ENCODE data around the gene PTPRO.

Gene PTPRO

DNA sequence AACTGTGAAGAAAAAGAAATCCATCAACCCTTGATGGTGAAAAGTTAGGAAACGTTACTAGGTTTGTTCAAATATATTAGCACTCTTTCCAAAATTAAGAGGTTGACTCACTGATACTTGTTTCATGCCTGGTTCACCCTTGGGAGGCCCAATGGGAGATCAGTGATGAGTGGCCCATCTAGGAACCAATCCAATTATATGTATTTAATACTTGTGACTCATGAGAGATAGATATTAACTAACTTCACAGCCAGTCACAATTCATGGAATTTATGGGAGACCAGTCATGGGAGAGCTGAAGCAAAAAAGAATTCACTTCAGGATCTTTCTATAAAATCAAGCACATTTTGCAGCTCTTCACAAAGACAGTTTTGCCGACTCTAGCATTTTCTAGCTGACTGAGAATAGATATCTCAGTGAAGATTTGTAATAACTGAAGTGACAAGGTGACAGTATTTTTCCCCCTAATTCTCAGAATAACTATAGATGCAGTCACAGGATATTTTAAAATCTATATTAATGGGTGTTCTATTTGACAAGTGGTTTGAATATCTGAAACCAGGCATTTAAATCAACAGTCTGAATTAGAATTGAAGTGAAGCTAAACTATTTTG lies 236.7 kb downstream of the PTPRO start:
- DNase-seq (ENCODE audit: low read depth in 2 of 2) = no peak

GRCh38 chr12:15561396-15561795 lies 239.1 kb downstream of the PTPRO start:
- DNase-seq (ENCODE audit: low read depth in 2 of 2) = no peak

GRCh38 chr12:15562263-15562662 lies 240.0 kb downstream of the PTPRO start:
- DNase-seq (ENCODE audit: low read depth in 2 of 2) = no peak

- no peak for DNase-seq (ENCODE audit: low read depth in 2 of 2)
Observed at GRCh38 chr12:15563663-15564062, 241.4 kb downstream of the PTPRO start.

GRCh38 chr12:15574353-15574752 lies 252.0 kb downstream of the PTPRO start:
- no peak for DNase-seq (ENCODE audit: low read depth in 2 of 2)

DNA sequence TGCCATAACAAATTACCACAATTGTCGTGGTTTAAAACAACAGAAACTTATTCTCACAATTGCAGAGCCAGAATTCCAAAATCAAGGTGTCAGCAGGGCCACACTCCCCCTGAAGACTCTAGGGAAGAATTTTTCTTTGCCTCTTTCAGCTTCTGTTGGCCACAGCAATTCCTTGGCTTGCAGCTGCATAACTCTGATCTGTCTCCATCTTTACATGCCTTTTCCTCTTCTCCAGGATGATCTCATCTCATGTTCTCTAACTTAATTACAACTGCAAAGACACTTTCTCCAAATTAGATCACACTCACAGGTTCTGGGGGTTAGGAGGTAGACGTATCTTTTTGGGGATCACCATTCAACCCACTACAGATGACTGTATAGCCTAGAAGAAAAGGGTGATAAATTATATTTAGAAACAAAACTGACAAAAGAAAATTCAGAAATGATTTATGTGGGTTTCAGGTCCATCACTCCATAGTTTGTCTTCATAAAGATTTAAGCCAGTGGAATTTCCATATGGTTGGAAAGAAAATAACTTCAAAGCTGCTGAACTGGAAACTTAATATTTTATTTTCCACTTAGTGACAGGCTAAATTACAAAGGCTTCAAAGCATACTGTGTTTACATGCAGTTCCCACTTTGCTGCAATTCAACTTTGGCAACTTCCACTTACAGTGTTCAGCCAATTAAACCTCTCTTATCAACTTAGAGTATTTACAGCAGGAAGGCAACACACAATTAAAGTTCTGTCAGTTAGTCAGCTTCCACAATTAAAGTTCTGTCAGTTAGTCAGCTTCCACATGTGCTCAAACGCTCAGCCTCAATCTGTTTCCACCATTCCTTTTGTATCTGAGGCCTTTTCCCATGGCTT lies 253.6 kb downstream of the PTPRO start:
- DNase-seq (ENCODE audit: low read depth in 2 of 2) = no peak

- no peak for DNase-seq (ENCODE audit: low read depth in 2 of 2)
Observed at GRCh38 chr12:15580431-15580830, 258.1 kb downstream of the PTPRO start.

DNA sequence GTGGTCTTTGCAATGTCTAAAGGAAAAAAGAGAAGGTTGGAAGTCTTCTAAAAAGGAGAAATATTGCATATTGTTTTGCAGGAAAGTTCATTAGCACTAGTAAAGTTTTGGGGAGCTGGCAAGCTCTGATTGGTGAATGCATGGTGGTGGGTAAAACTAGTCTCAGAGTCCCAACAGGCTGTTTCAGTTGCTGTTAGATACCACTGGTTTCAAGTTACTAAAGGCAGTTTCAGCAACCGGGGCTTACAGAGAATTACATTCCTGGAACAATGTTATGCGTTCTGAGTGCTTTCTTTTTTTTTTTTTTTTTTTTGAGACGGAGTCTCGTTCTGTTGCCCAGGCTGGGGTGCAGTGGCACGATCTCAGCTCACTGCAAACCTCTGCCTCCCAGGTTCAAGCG lies 258.7 kb downstream of the PTPRO start:
- no peak for DNase-seq (ENCODE audit: low read depth in 2 of 2)

DNA sequence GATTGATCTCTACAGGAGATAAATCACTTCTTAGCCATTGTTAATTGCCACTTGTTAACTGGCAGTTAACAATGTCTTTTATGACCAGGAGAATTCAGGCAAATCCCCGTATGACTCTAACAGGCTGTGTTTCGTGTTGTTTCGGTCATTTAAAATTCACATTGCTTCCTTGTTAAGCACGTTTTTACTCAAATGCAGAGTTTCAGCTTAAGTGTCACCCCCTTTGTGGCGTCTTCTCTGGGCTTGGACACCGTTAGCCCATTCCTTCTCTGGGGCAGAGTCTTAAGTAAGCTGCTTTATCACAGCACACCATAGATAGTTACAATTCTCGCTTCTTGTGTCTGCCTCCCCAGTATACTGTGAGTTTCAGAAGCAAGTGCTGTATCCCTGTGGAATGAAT lies 261.5 kb downstream of the PTPRO start:
- DNase-seq (ENCODE audit: low read depth in 2 of 2) = no peak

- no peak for DNase-seq (ENCODE audit: low read depth in 2 of 2)
Observed at GRCh38 chr12:15584366-15585041, 262.2 kb downstream of the PTPRO start.

- DNase-seq (ENCODE audit: low read depth in 2 of 2) = no peak
Observed at GRCh38 chr12:15589328-15590032, 267.2 kb downstream of the PTPRO start.

GRCh38 chr12:15590180-15590826 lies 268.0 kb downstream of the PTPRO start:
- peak in 1 of 2 donors; percentile 13 for DNase-seq (ENCODE audit: low read depth in 2 of 2)

- no peak for DNase-seq (ENCODE audit: low read depth in 2 of 2)
Observed at GRCh38 chr12:15591811-15592210, 269.5 kb downstream of the PTPRO start.

GRCh38 chr12:15592934-15593333 lies 270.6 kb downstream of the PTPRO start:
- DNase-seq (ENCODE audit: low read depth in 2 of 2) = no peak

DNA sequence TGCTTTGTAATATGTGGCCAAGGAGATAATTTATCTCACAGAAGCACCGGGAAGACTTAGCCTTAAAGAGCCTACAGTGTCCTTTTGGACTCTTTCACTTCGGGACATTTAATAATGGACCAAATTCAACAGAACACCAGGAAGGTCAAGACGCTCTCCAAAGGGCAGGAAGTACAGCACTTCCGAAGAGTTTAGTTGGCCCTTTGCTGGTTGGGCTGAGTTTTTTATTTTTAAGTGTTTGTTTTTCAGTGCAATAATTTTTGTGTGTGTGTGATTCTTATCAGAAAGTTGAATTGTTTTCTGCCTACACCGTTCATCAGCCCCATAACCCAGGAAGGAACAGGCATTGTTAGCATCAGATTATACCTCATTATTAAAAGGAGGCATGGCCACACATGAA lies 273.9 kb downstream of the PTPRO start:
- no peak for DNase-seq (ENCODE audit: low read depth in 2 of 2)

DNA sequence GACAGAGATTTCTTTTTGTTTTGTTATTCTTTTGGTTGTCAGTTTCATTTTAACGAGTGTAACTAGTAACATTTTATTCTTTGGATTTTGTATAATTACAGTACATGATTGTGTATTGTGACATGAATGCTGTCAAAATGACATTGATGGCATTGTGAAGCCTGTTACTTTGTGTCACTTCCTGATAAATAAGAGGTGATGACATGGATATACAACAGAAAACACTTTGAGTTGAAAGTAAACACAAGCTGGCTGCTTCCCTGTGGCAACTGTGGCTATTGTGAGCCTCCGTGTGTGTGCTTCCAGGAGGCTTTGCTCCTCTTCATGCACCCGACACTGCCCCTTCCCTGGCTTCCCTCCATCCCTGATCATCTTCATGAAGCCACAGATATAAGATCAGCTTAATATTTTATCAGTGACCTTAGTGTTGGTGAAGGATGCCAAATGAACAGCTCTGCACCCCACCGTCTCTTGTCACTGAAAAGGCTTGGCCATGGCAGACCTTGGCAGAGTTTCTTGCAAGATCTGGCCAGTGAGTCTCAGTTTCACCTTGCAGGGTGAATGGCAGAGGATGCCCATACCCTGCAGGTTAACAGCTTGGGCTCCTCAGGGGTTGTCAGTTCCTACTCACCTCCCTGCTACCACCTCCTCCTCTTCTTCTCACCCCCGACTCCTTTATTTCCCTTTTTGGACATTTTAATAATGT lies 275.0 kb downstream of the PTPRO start:
- no peak for DNase-seq (ENCODE audit: low read depth in 2 of 2)

GRCh38 chr12:15599266-15600037 lies 277.1 kb downstream of the PTPRO start:
- no peak for DNase-seq (ENCODE audit: low read depth in 2 of 2)

DNA sequence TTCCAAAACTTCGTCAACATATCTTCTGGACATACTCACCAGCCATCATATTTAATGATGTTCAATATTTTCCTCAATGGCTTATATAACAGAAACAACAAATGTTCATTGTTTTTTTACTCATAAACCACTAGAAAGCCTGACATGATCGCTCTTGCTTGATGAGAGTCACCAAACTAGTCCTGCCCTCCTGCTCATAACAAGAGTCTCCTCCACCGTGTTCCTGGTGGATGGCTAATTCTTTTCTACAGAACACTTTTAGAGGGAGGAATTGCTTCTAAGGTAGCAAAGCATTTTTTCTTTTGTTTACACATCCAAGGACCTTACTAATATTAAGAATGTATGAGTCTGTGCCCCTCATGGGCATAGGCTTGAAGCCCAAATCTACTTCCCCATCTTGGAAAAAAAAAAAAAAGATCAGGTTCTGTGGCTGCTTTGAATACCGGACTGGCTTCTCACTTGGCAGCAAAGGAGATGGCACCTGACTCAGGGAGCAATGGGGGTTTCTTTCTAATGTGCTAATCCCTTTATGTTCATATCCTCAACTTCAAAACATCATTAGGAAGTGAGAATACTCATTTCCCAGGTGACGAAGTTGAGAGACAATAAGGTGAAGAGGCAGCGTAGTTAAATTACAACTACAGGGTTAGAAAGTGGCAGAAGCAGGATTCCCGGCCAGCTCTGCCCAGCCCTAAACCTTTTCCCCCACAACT lies 278.1 kb downstream of the PTPRO start:
- no peak for DNase-seq (ENCODE audit: low read depth in 2 of 2)

DNA sequence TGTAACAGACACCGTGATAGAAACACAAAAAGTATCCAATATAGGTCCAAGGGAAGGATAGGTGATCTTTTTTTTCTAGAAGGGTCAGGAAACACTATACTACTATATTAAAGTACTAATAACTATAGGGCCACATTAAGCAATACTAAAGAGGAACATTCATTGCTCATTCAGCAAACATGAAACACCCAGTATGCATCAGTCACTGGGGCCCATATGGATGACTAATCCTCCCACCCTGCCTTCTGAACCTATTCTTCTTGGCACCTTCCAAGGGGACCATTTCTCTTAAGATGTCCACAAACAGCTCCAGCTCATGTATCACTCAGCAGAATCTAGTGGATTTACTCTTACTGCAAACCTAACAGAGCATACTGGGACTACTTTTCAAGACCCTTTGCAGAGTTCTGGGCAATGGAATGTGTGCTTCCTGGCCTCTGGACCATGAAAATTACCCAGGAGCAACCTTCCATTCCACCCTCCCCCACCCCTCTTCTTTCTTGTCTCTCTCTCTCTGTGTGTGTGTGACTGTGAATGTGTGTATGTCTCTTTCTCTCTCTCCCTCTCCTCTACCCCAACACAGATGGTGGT lies 279.0 kb downstream of the PTPRO start:
- no peak for DNase-seq (ENCODE audit: low read depth in 2 of 2)

Measured in activated CD4-positive, alpha-beta T cell treated with anti-CD3 and anti-CD28 coated beads for 24 hours (primary cell).